ENCODE data around the gene LGALS4.

- TF ChIP-seq POLR2A (IDR thresholded peaks at IDR 0.05; ENCODE audit: low read length) = no peak
- TF ChIP-seq GATA1 (IDR thresholded peaks at IDR 0.05; ENCODE audit: low read depth, low read length) = no peak
Measured at GRCh38 chr19:38826856-38827551, 14.3 kb upstream of the LGALS4 start.
